Esophagus muscularis mucosa (tissue), 4 donors: ENCODE results near the gene GCC1. TPM values are rescaled to one million over a fixed set of nuclear protein-coding genes. Genes with fewer than 3 reads are reported as not detected.
A peak's percentile ranks its signal among the peaks of the same experiment; 100 is the strongest.

ENCODE experiments used
- DNase-seq: peaks from one replicate; pipeline ENCODE4 v3.0.0-alpha.2; 2017; ENCODE audit errors: extremely low spot score
- H3K27ac ChIP-seq, 4 donors: fragments of 200-600 bp; sonication (generic); replicated peaks in 1 of 4; 1 replicate in 3 of 4; 2 replicates in 1 of 4; pipeline ENCODE4 v1.5.1; 2016 to 2019; ENCODE audit warnings: mild to moderate bottlenecking in 1 of 4
- H3K27me3 ChIP-seq, 4 donors: fragments of 200-600 bp; sonication (generic); one replicate each; pipeline versions ENCODE4 v1.5.1 to v1.6.0; 2016 to 2019
- H3K36me3 ChIP-seq, 4 donors: fragments of 200-600 bp; sonication (generic); one replicate each; pipeline ENCODE4 v1.5.1; 2016 to 2019
- H3K4me1 ChIP-seq, 4 donors: fragments of 200-600 bp; sonication (generic); one replicate each; pipeline ENCODE4 v1.5.1; 2016 to 2019
- H3K4me3 ChIP-seq, 4 donors: fragments of 200-600 bp; sonication (generic); 1 replicate in 2 of 4; 2 replicates in 2 of 4; pipeline ENCODE4 v1.5.1; 2016 to 2019; ENCODE audit warnings: mild to moderate bottlenecking in 4 of 4, moderate library complexity in 1 of 4
- H3K9me3 ChIP-seq, 4 donors: fragments of 200-600 bp; sonication (generic); 1 replicate in 3 of 4; 2 replicates in 1 of 4; pipeline ENCODE4 v1.5.1; 2016 to 2019
- CTCF ChIP-seq, 3 experiments: fragments of 200-600 bp in 2 of 3; fragments of 450-650 bp in 1 of 3; sonication (generic) in 2 of 3; IDR thresholded peaks; one replicate each; pipeline ENCODE4 v1.5.1; 2017 to 2019; ENCODE audit warnings: antibody characterized with exemption in 3 of 3, mild to moderate bottlenecking in 2 of 3, moderate library complexity in 1 of 3
- EP300 ChIP-seq: sonication (generic); formaldehyde crosslinking; IDR thresholded peaks from one replicate; pipeline ENCODE4 v1.6.1; 2017; ENCODE audit warnings: antibody characterized with exemption
- POLR2A ChIP-seq: fragments of 450-650 bp; IDR thresholded peaks from one replicate; pipeline ENCODE4 v1.6.1; 2017; ENCODE audit warnings: antibody characterized with exemption, moderate library complexity, mild to moderate bottlenecking, low read depth
- POLR2AphosphoS5 ChIP-seq, 2 donors: sonication (generic); formaldehyde crosslinking; IDR thresholded peaks; one replicate each; pipeline ENCODE4 v1.6.1; 2017; ENCODE audit warnings: antibody characterized with exemption in 2 of 2
- WGBS: methylation state at CpG from one replicate; pipeline ENCODE4 v1.1.5; 2018; 5-methylcytosine and 5-hydroxymethylcytosine counted together
- intact Hi-C: fragments of 100-400 bp; cut with DNase I; formaldehyde crosslinking; loops from one replicate; pipeline ENCODE4 v1.15.1; 2023
- total RNA-seq, 4 donors: library from RNA; depleted of rRNA; stranded (reverse); fragments of >200 nt; gene quantifications; one replicate each; pipeline versions ENCODE4 v1.1.0 to v1.2.1, GENCODE V29; 2016

The GCC1 gene
- total RNA-seq, 4 donors from 2014 or later = 11.6 to 17.3 (median 14.7) TPM

DNA sequence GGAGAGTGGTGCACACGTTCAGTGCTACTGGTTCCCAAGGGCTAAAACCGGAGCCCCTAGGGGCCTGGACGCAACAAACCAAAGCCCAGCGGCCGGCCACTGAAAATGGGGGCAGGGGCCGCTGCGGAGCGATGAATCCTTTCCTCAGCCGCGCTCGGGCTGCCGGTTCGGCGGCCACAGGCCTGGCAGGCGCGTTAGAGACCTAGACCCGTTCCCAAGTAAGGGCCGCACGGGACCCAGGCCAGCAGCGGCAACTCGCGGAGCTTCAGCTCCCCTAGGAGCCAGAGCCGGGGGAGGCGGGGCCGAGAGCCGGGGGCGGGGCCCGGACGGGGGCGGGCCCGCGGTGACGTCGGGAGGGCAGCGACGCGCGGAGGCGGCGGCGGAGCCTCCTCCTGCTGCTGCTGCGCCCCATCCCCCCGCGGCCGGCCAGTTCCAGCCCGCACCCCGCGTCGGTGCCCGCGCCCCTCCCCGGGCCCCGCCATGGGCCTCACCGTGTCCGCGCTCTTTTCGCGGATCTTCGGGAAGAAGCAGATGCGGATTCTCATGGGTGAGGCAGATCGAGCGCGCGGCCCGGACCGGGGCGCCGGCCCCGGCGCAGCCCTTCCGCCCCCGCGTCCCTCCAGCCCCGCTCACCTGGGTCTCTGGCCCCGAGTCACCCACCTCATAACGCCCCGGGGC, 2.8 kb upstream of the GCC1 start, which contains the start of gene ARF5:
Gene ARF5 (plus strand): TSS at position 393 of the 678 bp plus-strand sequence. CDS start 88 bp downstream, at position 481.
- H3K4me3 ChIP-seq = peak within 1 kb of the TSS; percentile 91 to 99 (median 98)
- no peak for TF ChIP-seq EP300
- TF ChIP-seq POLR2A = peak; percentile 37
- TF ChIP-seq POLR2AphosphoS5 (IDR thresholded peaks at IDR 0.05) = peak; percentile 83 to 90
- TF ChIP-seq CTCF (IDR thresholded peaks at IDR 0.05) = no peak
- H3K4me1 ChIP-seq = peaks cover 29 to 52% (median 46%) of the 10 kb centered on the region in 4 donors
- DNase-seq = peak; percentile 96
- H3K9me3 ChIP-seq = no peaks in the 10 kb centered on the region
- no peaks in the 10 kb centered on the region for H3K27me3 ChIP-seq
- H3K27ac ChIP-seq = peak within 1 kb of the TSS; percentile 95 to 96 (median 95)
- WGBS = 2% methylated on average over 13 of the region's 77 CpGs
- peaks cover 19 to 43% (median 35%) of the 10 kb centered on the region in 4 donors for H3K36me3 ChIP-seq
- intact Hi-C loops = no loop called here

DNA sequence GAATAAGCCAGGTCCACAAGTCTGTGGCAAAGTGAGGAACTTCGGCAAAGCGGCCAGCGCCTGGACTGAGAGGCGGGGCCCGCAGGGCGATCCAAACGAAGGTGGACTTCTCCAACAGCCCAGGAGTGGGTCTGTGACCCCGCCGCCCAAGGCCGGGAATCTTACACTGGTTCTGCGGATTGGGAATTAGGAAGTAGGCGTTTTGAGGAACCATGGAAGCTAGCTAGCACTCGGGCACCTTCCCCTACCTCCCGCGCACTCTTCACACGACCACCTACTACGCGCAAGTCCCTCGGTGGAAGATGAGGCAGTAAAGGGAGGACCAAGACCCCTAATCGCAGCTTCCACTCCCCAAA, 2.2 kb upstream of the GCC1 start:
- Histone ChIP-seq H3K36me3 (peaks cover 24 to 43% (median 38%) of the 10 kb centered on the region in 4 donors), H3K4me1 (peaks cover 34 to 58% (median 51%) of the 10 kb centered on the region in 4 donors), H3K4me3 (peak overlapping the region; percentile 91 to 99 (median 98)), H3K27ac (peak overlapping the region; percentile 95 to 96 (median 95)), H3K27me3 (no peaks in the 10 kb centered on the region), H3K9me3 (no peaks in the 10 kb centered on the region)
- intact Hi-C loops = no loop called here
- WGBS = 59% methylated on average over 20 of the region's 20 CpGs
- no peak for DNase-seq
- TF ChIP-seq POLR2AphosphoS5 (IDR thresholded peaks at IDR 0.05) = no peak
- TF ChIP-seq CTCF (IDR thresholded peaks at IDR 0.05) = no peak
- TF ChIP-seq EP300 = no peak
- no peak for TF ChIP-seq POLR2A

DNA sequence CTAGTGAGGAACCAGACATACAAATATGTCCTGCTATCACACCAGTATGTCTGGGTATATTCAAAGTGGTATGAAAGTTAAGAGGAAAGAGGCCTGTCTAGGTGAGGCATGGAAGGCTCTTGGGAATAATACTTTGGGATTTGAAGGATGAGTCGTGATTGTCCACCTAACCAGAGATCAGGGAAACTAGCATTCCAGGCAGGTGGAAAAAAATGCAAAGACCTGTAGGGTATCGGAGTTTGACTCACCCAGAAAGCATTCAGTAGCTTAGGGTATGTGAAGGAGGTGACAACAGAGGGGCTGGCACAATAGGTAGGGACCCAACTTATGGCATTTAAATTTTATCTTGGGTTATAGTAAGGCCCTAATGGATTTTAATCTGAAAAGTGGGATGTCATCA, 950 bp upstream of the GCC1 start:
- intact Hi-C loops = no loop called here
- WGBS = 90% methylated on average over 2 of the region's 2 CpGs
- H3K27ac ChIP-seq = peak overlapping the region; percentile 86 to 97 (median 87)

DNA sequence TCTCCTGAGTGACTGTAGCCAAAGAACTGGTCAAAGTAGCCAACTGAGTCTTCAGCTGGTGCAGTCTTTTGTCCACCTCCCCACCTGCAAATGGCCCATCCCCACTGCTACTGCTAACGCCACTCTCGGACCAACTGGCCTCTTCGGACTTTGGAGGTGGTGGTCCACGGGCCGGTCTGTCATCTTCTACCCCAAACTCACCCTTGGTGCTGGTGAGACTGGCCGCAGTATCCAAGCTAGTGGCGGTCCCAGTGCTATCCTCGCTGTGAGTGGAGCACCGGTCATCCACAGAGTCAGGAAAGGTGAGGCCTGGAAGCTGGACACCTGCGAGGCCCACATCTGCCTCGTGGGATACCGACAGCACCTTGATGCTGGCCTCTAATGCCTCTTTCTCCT, 750 bp downstream of the GCC1 start:
- Histone ChIP-seq H3K4me1 (peaks cover 54 to 79% (median 70%) of the 10 kb centered on the region in 4 donors), H3K36me3 (peaks cover 14 to 43% (median 35%) of the 10 kb centered on the region in 4 donors), H3K4me3 (peak overlapping the region; percentile 60 to 97 (median 84)), H3K27me3 (no peaks in the 10 kb centered on the region), H3K27ac (peak overlapping the region; percentile 86 to 97 (median 87)), H3K9me3 (no peaks in the 10 kb centered on the region)
- WGBS = 35% methylated on average over 9 of the region's 12 CpGs
- intact Hi-C loops = loop anchor here (2.0 kb wide), 2 partner anchors 68 to 192 kb away; partner anchors contain the start of genes SND1 and ZNF800
- TF ChIP-seq POLR2AphosphoS5 (IDR thresholded peaks at IDR 0.05) (no peak), POLR2A (no peak), CTCF (IDR thresholded peaks at IDR 0.05) (no peak), EP300 (no peak)
- no peak for DNase-seq

More for the DNA sequence above, 950 bp upstream of the GCC1 start:
- H3K4me1 ChIP-seq = peaks cover 47 to 71% (median 64%) of the 10 kb centered on the region in 4 donors
- no peaks in the 10 kb centered on the region for H3K27me3 ChIP-seq
- TF ChIP-seq POLR2A (no peak), CTCF (IDR thresholded peaks at IDR 0.05) (no peak), POLR2AphosphoS5 (IDR thresholded peaks at IDR 0.05) (no peak), EP300 (no peak)
- H3K9me3 ChIP-seq = no peaks in the 10 kb centered on the region
- no peak for DNase-seq
- H3K36me3 ChIP-seq = peaks cover 26 to 43% (median 39%) of the 10 kb centered on the region in 4 donors
- H3K4me3 ChIP-seq = no peak overlapping the region
